ENCODE measurements around the gene COL6A3.
A peak's percentile ranks its signal among the peaks of the same experiment; 100 is the strongest.
"Not testable (repeated sequence)": the region's sequence is repeated elsewhere in the genome, so short reads cannot be mapped to it uniquely, and the experiment has no call there.

The COL6A3 gene

GRCh38 chr2:237315170-237315828, 98.7 kb downstream of the COL6A3 start:
- DNase-seq = peak in 1 of 2 experiments; percentile 38

GRCh38 chr2:237314681-237315080, 99.3 kb downstream of the COL6A3 start:
- no peak for DNase-seq

- no peak for DNase-seq
These were observed 99.8 kb downstream of the COL6A3 start for GRCh38 chr2:237314198-237314597.

GRCh38 chr2:237312021-237312755, 101.8 kb downstream of the COL6A3 start:
- DNase-seq = no peak

GRCh38 chr2:237310515-237311114, 103.3 kb downstream of the COL6A3 start:
- DNase-seq = no peak

GRCh38 chr2:237309416-237309815, 104.5 kb downstream of the COL6A3 start:
- DNase-seq = peak in 1 of 2 experiments; percentile 14

- DNase-seq = no peak
These were observed 105.0 kb downstream of the COL6A3 start for GRCh38 chr2:237309011-237309410.

GRCh38 chr2:237307474-237307873, 106.5 kb downstream of the COL6A3 start:
- no peak for DNase-seq

GRCh38 chr2:237306787-237307170, 107.2 kb downstream of the COL6A3 start:
- no peak for DNase-seq

GRCh38 chr2:237306083-237306786, 107.7 kb downstream of the COL6A3 start:
- peak in 1 of 2 experiments; percentile 18 for DNase-seq

- DNase-seq = no peak
These were observed 108.4 kb downstream of the COL6A3 start for GRCh38 chr2:237305579-237305978.

- DNase-seq = no peak
These were observed 109.0 kb downstream of the COL6A3 start for GRCh38 chr2:237304763-237305514.

GRCh38 chr2:237303244-237303643, 110.7 kb downstream of the COL6A3 start:
- not testable (repeated sequence) for DNase-seq

GRCh38 chr2:237301595-237301994, 112.4 kb downstream of the COL6A3 start:
- DNase-seq = no peak

- DNase-seq = no peak
These were observed 113.2 kb downstream of the COL6A3 start for GRCh38 chr2:237300739-237301138.

GRCh38 chr2:237299906-237300305, 114.1 kb downstream of the COL6A3 start:
- peak; percentile 76 to 95 for DNase-seq

GRCh38 chr2:237298151-237299118, 115.5 kb downstream of the COL6A3 start:
- DNase-seq = peak in 1 of 2 experiments; percentile 8

GRCh38 chr2:237297421-237298150, 116.4 kb downstream of the COL6A3 start:
- DNase-seq = no peak

- DNase-seq = no peak
These were observed 117.2 kb downstream of the COL6A3 start for GRCh38 chr2:237296756-237297155.

- no peak for DNase-seq
These were observed 118.0 kb downstream of the COL6A3 start for GRCh38 chr2:237295889-237296480.

Data from NCI-H524 (cell line).